Myocyte (in vitro differentiated cells): Measurements from ENCODE around the gene CDA. TPM values are rescaled to one million over a fixed set of nuclear protein-coding genes. Genes with fewer than 3 reads are reported as not detected.

Experiments
- DNase-seq: peaks from one replicate; pipeline ENCODE4 v3.0.0-alpha.2; 2012; ENCODE audit warnings: low read depth
- total RNA-seq: library from RNA; depleted of rRNA; stranded (reverse); fragments of >200 nt; gene quantifications from 2 replicates; pipeline ENCODE4 v1.2.3, GENCODE V29; 2014

CDA gene
- total RNA-seq, 1 donor from 2014 or later, result 0.16 TPM

DNA sequence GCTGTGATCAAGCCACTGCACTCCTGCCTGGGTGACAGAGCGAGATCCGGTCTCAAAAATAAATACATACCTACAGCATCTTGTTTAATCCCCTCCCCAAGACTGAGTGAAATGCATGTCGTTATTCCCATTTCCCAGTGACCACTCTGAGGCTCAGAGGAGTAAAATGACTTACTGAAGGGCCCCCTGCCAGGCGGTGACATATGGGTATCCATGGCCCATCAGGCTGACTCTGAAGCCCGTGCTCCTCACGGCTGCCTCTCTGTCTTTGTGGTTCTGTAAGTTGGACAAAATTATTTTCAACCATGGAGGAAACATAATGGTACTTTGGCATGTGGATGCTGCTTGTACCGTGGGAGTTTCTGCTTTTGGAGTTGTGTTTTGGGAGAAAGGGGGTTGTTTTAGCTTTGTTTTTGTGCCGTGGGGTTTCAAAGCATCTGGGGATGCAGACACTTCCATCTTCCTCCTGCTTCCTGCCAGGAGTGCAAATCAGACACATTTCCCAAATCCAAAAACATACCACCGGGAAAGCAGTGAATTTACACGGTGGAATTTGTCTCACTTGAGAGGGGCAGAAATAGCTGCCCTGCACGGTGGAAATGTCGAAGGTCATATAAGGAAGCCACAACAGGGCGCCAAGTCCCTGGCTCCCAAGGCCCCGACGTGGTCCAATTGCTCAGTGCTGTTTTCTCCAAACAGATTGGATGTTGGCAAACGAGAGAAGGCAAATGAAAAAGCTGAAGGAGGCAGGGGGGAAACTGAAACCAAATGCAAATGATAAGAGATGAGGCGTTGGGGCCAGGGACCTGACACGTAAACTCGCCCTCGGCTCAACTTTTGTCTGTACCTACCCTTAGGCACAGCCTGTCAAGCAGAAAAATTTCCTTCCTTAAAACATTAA, 27.3 kb downstream of the CDA start:
- no peak for DNase-seq

- DNase-seq, result no peak
These were observed 28.1 kb downstream of the CDA start for GRCh38 chr1:20616847-20617487.

DNA sequence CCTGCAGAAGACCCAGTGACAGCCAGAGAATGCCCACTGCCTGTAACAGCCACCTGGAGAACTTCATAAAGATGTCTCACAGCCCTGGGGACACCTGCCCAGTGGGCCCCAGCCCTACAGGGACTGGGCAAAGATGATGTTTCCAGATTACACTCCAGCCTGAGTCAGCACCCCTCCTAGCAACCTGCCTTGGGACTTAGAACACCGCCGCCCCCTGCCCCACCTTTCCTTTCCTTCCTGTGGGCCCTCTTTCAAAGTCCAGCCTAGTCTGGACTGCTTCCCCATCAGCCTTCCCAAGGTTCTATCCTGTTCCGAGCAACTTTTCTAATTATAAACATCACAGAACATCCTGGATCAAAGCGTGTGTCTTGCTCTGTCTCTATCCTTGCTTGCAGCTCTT, 29.7 kb downstream of the CDA start:
- no peak for DNase-seq

- no peak for DNase-seq
These were observed 31.1 kb downstream of the CDA start for GRCh38 chr1:20619999-20620398.

GRCh38 chr1:20621012-20621411, 32.1 kb downstream of the CDA start:
- DNase-seq, result no peak

GRCh38 chr1:20624709-20625108, 35.8 kb downstream of the CDA start:
- no peak for DNase-seq

GRCh38 chr1:20625176-20626097, 36.5 kb downstream of the CDA start:
- DNase-seq, result no peak

- DNase-seq, result no peak
These were observed 37.2 kb downstream of the CDA start for GRCh38 chr1:20626098-20626427.

GRCh38 chr1:20626524-20626923, 37.6 kb downstream of the CDA start:
- DNase-seq, result no peak

DNA sequence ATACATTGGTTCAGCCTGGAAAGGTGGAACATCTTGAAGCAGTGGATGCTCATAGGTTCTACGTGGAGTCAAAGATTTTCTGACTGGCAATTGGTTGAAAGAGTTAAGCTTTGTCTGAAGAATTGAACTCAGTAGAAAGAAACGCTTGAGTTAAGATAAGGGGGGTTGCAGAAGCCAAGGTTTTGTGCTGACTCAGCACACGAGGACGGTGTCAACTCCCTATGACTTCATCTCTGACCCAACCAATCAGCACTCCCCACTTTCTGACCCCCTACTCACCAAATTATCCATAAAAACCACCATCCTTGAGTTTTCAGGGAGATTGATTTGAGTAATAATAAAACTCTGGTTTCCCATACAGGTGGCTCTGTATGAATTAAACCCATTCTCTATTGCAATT, 41.8 kb downstream of the CDA start:
- DNase-seq, result no peak

DNA sequence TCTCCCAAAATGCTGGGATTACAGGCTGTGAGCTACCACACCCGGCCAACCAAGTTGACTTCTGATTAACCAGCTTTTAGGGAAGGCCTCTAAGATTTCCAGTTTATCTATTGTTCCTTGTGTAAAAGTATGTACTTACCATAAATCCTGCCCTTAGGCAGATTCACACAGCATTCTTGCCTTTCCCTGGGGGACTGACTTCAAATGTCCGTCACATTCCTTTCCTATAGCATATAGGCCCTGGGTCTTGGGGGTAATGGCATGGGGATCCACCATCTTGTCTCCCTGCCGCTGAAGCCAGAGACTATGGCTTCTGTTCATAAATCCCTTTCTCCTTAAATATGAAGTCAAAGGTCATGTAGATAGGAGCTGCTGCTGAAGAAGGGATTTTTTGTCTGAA, 43.5 kb downstream of the CDA start:
- DNase-seq, result no peak

DNA sequence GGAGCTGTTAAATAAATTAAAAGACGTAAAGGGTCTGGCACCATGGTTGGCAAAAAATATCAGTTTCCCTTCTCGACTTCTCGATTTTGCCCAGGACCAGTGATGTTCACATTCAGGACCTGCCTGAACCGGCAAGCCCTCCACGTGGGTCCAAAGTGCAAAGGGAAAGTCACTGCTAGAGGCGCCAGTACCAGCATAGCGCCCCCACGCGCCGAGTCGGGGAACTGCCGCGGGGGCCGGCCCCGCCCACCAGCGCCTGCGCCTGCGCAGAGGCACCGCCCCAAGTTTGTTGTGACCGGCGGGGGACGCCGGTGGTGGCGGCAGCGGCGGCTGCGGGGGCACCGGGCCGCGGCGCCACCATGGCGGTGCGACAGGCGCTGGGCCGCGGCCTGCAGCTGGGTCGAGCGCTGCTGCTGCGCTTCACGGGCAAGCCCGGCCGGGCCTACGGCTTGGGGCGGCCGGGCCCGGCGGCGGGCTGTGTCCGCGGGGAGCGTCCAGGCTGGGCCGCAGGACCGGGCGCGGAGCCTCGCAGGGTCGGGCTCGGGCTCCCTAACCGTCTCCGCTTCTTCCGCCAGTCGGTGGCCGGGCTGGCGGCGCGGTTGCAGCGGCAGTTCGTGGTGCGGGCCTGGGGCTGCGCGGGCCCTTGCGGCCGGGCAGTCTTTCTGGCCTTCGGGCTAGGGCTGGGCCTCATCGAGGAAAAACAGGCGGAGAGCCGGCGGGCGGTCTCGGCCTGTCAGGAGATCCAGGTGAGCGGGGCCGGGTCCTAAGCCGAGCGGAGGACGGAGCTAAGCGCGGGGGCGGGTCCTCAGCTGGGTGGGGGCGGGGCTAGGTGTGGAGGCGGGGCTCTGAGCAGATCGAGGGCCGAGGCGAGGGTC, 44.5 kb downstream of the CDA start, which contains the start of gene PINK1:
Gene PINK1 (plus strand): TSS at position 269 of the 875 bp plus-strand sequence. CDS start 91 bp downstream, at position 360.
- DNase-seq, result peak; percentile 77

GRCh38 chr1:20634065-20634593, 45.2 kb downstream of the CDA start:
- DNase-seq, result peak; percentile 33

DNA sequence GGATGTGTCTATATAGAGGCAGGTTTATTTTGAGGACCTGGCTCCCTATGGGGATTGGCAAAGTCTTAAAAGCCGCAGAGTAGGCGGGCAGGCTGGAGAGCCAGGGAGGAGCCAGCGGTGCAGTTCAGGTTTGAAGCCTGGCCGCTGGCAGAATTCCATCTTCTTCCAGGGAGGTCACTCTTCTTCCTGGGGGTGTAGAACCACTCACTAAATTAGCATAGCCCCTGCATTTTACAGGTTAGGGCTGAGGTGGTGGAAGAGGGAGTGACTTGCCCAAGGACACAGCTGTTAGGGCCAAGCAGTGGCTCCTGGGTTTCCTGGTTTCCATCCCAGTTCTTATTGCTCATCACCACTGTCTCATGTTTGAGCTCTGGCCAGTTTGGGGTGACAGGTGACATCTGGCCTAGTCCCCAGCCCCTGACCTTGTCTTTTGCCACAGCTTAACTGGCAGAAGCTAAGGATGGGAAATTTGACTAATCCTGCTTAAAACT, 45.7 kb downstream of the CDA start:
- peak; percentile 79 for DNase-seq

- DNase-seq, result no peak
These were observed 48.0 kb downstream of the CDA start for GRCh38 chr1:20636785-20637347.

GRCh38 chr1:20640183-20640597, 51.3 kb downstream of the CDA start:
- DNase-seq, result peak; percentile 63

DNA sequence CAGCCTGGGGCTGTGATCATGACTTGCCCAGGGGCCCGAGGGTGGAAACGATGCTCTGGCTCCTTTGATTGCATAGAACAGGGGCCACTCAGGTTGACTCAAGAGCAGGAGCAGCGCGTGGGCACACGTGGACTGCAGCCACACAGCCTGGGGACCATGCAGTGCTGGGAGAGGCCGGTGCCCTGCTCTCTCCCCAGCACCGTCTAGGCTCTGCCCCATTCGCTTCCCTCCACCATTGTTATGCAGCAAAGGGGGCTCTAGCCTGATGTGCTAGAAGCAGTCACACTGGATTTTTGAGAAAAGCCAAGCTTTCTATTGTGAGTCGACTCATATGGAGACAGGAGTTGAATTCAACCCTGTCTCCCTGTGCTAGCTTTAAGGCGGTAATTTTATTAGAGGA, 53.1 kb downstream of the CDA start:
- no peak for DNase-seq

DNA sequence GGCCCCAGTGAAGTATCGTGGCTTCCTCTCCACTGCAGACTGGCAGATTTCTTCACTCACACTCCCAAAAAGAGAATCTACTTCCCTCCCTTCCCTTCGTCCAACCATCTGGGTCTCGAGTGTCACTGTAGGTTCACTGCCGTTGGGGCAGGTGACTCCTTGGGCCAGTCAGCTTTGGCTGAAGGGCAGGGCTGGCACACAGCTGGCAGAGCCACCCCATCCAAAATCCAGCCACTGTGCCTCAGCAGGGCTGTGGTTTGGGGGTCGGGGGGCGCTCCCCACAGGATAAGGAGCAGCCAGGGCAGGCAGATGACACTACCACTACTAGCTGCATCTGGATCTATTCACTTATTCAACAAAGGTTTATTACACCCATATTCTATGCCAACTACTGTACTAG, 54.2 kb downstream of the CDA start:
- DNase-seq, result no peak

- no peak for DNase-seq
These were observed 55.5 kb downstream of the CDA start for GRCh38 chr1:20644416-20644815.

- DNase-seq, result no peak
These were observed 56.5 kb downstream of the CDA start for GRCh38 chr1:20645414-20645813.
